Prostate gland (tissue), 2 donors: ENCODE data around the gene DNAJB12. TPM values are rescaled to one million over a fixed set of nuclear protein-coding genes. Genes with fewer than 3 reads are reported as not detected.
A peak's percentile ranks its signal among the peaks of the same experiment; 100 is the strongest.
"Not testable (repeated sequence)": the region's sequence is repeated elsewhere in the genome, so short reads cannot be mapped to it uniquely, and the experiment has no call there.

Experiments
- DNase-seq: peaks from one replicate; pipeline ENCODE4 v3.0.0-alpha.2; 2019; ENCODE audit warnings: low spot score
- H3K27ac ChIP-seq, 2 donors: fragments of 200-600 bp; sonication (generic); 2 replicates each; pipeline ENCODE4 v1.5.1; 2017 to 2019
- H3K27me3 ChIP-seq: fragments of 200-600 bp; sonication (generic); replicated peaks from 2 replicates; pipeline ENCODE4 v1.5.1; 2019; ENCODE audit not compliant: insufficient read depth
- H3K36me3 ChIP-seq, 2 donors: fragments of 200-600 bp; sonication (generic); 1 replicate in 1 of 2; 2 replicates in 1 of 2; pipeline versions ENCODE4 v1.5.1 to v1.8.1; 2017 to 2019
- H3K4me1 ChIP-seq: fragments of 200-600 bp; sonication (generic); replicated peaks from 2 replicates; pipeline ENCODE4 v1.5.1; 2019
- H3K4me3 ChIP-seq, 2 donors: fragments of 200-600 bp; sonication (generic); 2 replicates each; pipeline ENCODE4 v1.5.1; 2017 to 2019
- H3K9me3 ChIP-seq: fragments of 200-600 bp; sonication (generic); 2 replicates; pipeline ENCODE4 v1.5.1; 2017
- POLR2A ChIP-seq: fragments of 450-650 bp; IDR thresholded peaks from one replicate; pipeline ENCODE4 v1.6.1; 2016; ENCODE audit warnings: antibody characterized with exemption, mild to moderate bottlenecking
- POLR2AphosphoS5 ChIP-seq: sonication (generic); formaldehyde crosslinking; IDR thresholded peaks from one replicate; pipeline ENCODE4 v1.6.1; 2017; ENCODE audit warnings: antibody characterized with exemption
- WGBS: methylation state at CpG from one replicate; pipeline ENCODE4 v1.1.5; 2018; 5-methylcytosine and 5-hydroxymethylcytosine counted together
- intact Hi-C: fragments of 100-400 bp; cut with DNase I; formaldehyde crosslinking; loops from one replicate; pipeline ENCODE4 v1.14.2; 2022
- total RNA-seq, 2 donors: library from RNA; depleted of rRNA; stranded (reverse); fragments of >200 nt; gene quantifications; one replicate each; pipeline ENCODE4 v1.1.0, GENCODE V29; 2016
- TF ChIP-seq, protein P1 (sequence below), 4 experiments: fragments of 200-600 bp in 2 of 4; fragments of 450-650 bp in 2 of 4; sonication (generic) in 2 of 4; IDR thresholded peaks; 1 replicate in 3 of 4; 2 replicates in 1 of 4; pipeline ENCODE4 v1.5.1; 2016 to 2019; ENCODE audit warnings: antibody characterized with exemption in 4 of 4, mild to moderate bottlenecking in 2 of 4, moderate library complexity in 2 of 4

The DNAJB12 gene
- 10 to 100 TPM; 33.0 to 55.9 TPM for total RNA-seq

DNA sequence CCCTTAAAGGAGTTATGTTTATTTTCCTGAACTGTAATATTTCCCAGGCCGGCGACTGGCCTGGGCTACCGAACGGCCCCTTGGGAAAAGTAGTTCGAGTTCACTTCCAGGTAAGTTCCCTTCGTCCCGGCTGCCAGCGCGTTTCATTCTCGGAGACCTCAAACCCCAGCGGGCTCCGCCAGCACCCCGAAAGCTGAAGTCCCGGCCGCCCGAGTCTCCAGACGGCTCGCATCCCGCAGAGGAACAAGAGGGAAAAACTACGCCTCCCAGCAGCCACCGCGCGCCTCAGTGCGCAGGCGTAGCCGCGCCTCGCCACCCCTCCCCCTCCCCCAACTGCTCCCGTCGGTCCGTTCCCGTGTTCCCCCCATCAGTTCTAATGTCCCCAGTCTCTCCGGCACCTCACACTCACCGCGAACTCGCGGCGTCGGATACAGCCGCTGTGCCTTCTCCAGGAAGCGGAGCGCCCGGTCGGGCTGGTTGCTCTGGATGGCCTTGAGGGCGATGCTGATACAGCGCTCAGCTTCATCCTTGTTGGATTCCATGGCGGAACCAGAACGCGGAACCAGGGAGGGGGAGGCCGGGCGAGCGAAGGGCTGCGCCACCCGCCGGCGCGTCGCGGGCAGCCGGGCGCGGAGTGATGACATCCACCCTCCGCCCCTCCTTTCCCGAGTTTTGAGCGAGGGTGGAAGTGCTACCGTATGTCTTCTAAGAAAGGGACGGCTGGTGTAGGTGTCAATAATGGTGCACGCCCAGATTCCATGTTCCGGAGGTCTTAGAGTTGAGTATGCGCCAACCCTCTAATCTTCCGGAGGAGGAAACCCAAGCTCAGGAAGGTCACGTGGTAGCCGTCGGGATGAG lies at the start of gene DNAJB12:
DNAJB12 (minus strand) TSS at position 564 of the 858 bp plus-strand sequence; CDS start at position 542, 22 bp downstream.
- Histone ChIP-seq H3K4me3 (peak within 1 kb of the TSS; percentile 53 to 81), H3K4me1 (peaks cover 11% of the 10 kb centered on the region), H3K9me3 (no peaks in the 10 kb centered on the region), H3K36me3 (no peaks in the 10 kb centered on the region), H3K27ac (peak within 1 kb of the TSS; percentile 91 to 97), H3K27me3 (no peaks in the 10 kb centered on the region)
- peak; percentile 83 for DNase-seq
- intact Hi-C loops, result loop anchor here (5.0 kb wide), 1 partner anchor 338 kb away; the partner anchor contains the start of gene MCU
- TF ChIP-seq POLR2AphosphoS5 (peak; percentile 87), POLR2A (peak; percentile 76)
- TF ChIP-seq, protein P1, sequence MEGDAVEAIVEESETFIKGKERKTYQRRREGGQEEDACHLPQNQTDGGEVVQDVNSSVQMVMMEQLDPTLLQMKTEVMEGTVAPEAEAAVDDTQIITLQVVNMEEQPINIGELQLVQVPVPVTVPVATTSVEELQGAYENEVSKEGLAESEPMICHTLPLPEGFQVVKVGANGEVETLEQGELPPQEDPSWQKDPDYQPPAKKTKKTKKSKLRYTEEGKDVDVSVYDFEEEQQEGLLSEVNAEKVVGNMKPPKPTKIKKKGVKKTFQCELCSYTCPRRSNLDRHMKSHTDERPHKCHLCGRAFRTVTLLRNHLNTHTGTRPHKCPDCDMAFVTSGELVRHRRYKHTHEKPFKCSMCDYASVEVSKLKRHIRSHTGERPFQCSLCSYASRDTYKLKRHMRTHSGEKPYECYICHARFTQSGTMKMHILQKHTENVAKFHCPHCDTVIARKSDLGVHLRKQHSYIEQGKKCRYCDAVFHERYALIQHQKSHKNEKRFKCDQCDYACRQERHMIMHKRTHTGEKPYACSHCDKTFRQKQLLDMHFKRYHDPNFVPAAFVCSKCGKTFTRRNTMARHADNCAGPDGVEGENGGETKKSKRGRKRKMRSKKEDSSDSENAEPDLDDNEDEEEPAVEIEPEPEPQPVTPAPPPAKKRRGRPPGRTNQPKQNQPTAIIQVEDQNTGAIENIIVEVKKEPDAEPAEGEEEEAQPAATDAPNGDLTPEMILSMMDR (IDR thresholded peaks at IDR 0.05), result peak in 1 of 4 experiments; percentile 39
- under 1% methylated on average over 74 of the region's 74 CpGs for WGBS

DNA sequence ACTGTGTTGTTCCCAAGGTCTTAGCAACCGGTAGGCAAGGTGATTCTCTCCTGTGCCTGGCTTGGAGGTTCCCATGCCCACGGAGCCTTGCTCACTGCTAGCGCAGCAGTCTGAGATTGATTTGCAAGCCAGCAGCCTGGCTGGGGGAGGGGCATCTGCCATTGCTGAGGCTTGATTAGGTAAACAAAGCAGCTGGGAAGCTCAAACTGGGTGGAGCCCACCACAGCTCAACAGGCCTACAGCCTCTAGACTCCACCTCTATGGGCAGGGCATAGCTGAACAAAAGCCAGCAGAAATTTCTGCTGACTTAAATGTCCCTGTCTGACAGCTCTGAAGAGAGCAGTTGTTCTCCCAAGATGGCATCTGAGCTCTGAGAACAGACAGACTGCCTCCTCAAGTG lies 40.9 kb upstream of the DNAJB12 start:
- H3K4me1 ChIP-seq, H3K27ac ChIP-seq, intact Hi-C loops, H3K9me3 ChIP-seq, H3K27me3 ChIP-seq, H3K4me3 ChIP-seq, DNase-seq, H3K36me3 ChIP-seq: not testable (repeated sequence)
- 95% methylated on average over 3 of the region's 3 CpGs for WGBS

DNA sequence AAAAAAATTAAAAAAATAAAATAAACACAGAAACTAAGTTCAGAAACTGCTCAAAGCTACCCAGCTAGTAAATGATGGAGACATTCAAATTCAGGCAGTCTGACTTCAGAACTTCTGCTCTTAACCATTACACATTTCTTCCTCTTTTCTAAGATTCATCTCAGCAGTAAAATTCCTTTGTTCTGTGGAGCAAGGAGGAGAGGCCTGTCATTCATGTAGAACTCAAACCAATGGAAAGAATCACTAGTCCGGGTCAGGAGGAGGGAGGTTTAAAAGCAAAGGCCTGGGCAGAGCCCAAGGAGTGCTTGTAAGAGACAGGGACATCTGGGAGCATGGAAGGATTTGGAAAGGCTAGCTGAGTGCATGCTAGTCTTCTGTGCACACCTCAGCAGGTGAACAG lies 37.9 kb upstream of the DNAJB12 start:
- no peak for TF ChIP-seq POLR2AphosphoS5
- TF ChIP-seq, protein P1 (IDR thresholded peaks at IDR 0.05), result no peak
- TF ChIP-seq POLR2A, result no peak
- intact Hi-C loops, result no loop called here
- Histone ChIP-seq H3K27ac (no peak overlapping the region), H3K4me1 (no peaks in the 10 kb centered on the region), H3K36me3 (no peaks in the 10 kb centered on the region), H3K9me3 (no peaks in the 10 kb centered on the region), H3K27me3 (no peaks in the 10 kb centered on the region), H3K4me3 (no peak overlapping the region)
- no peak for DNase-seq
- WGBS, result 83% methylated on average over 1 of the region's 1 CpG

DNA sequence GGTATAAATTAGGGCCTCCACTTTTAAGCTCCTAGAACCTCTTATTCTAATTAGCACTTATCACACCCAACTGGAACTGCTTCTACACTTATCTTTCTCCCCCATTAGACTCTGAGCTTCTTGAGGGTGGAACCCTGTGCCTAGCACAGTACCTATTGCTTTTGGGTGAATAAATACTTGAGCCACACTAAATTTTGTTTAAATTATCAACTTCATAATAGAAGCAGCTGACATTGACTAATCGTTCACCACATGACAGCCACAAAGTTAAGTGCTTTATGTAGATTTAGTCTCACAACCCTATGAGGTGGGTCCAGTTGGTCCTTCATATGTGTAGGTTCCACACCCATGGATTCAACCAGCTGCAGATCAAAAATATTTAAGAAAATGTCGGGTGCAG lies 36.0 kb upstream of the DNAJB12 start:
- H3K4me1 ChIP-seq, result no peaks in the 10 kb centered on the region
- 97% methylated on average over 2 of the region's 2 CpGs for WGBS
- H3K4me3 ChIP-seq, result no peak overlapping the region
- no peaks in the 10 kb centered on the region for H3K9me3 ChIP-seq
- no peak overlapping the region for H3K27ac ChIP-seq
- no peaks in the 10 kb centered on the region for H3K27me3 ChIP-seq
- intact Hi-C loops, result no loop called here
- no peak for DNase-seq
- H3K36me3 ChIP-seq, result no peaks in the 10 kb centered on the region
- TF ChIP-seq POLR2A (no peak), POLR2AphosphoS5 (no peak)
- TF ChIP-seq, protein P1 (IDR thresholded peaks at IDR 0.05), result no peak

DNA sequence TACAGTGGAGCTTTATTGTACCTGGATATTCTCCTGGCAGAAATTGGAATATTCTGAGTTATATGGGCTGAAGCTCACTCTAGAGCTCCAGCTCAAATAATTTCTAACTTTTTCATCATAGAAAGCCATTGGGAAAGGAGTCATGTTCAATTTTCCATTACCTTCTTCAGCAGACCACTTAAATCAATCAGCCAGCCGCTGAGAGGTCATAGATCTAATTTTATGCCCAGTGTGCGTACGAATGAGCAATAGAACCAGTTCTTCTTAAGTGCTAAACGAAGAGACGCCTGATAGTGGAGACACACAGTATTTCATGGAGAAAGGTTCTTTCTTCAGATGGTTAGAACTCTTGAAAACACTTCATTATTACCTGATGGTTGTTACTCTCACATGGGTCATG lies 35.0 kb upstream of the DNAJB12 start:
- DNase-seq, result no peak
- Histone ChIP-seq H3K4me3 (no peak overlapping the region), H3K27me3 (no peaks in the 10 kb centered on the region), H3K4me1 (no peaks in the 10 kb centered on the region), H3K36me3 (no peaks in the 10 kb centered on the region), H3K27ac (no peak overlapping the region), H3K9me3 (no peaks in the 10 kb centered on the region)
- intact Hi-C loops, result no loop called here
- 95% methylated on average over 5 of the region's 5 CpGs for WGBS
- TF ChIP-seq POLR2A (no peak), POLR2AphosphoS5 (no peak)
- TF ChIP-seq, protein P1 (IDR thresholded peaks at IDR 0.05), result no peak
